Left lobe of liver (tissue), 2 donors: ENCODE measurements around the gene C4orf36. TPM values are rescaled to one million over a fixed set of nuclear protein-coding genes. Genes with fewer than 3 reads are reported as not detected.
"Not testable (repeated sequence)": the region's sequence is repeated elsewhere in the genome, so short reads cannot be mapped to it uniquely, and the experiment has no call there.

Experiments used
- ATAC-seq: fragments of 200-7000 bp; cut with Tn5 transposase; one replicate; pipeline ENCODE4 v1.9.1; 2020; ENCODE audit warnings: mild to moderate bottlenecking, moderate library complexity
- DNase-seq: peaks from one replicate; pipeline ENCODE4 v3.0.0-alpha.2; 2020; ENCODE audit warnings: low spot score
- total RNA-seq: library from RNA; stranded (reverse); gene quantifications from one replicate; pipeline ENCODE4 v1.2.1, GENCODE V29; 2021
- donor health status: DM: no; HTN: no; CAD: no; lungs with moderate emphysema.
- donor health status: DM: no; HTN: yes; CAD: no.

C4orf36 gene
- total RNA-seq, 1 donor from 2014 or later = not detected

DNA sequence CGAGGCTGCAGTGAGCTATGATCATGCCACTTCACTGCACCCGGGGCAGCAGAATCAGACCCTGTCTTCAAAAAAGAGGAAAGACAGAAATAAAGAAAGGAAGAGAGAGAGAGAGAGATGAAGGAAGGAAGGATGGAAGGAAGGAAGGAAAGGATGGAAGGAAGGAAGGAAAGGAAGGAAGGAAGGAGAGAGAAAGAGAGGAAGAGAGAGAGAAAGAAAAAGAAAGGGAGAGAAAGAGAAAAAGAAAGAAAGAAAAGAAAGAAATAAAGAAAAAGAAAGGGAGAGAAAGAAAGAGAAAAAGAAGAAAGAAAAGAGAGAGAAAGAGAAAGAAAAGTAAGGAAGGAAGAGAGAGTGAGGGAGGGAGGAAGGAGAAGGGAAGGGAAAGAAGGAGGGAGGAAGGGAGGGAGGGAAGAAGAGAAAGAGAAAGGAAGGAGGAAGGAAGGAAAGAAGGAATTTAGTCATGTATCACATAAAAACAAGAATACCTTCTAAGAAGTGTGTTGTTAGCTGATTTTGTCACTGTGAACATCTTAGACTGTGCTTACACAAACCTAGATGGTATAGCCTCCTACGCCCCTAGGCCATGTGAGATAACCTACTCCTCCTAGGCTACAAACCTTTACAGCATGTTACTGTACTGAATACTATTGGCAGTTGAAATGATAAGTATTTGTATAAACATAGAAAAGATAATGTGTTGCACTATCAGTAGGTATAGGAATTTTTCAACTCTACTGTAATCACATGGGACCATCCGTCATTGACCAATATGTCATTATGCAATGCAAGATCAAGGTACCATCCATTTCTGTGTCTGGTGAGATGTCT, 25.2 kb upstream of the C4orf36 start:
- ATAC-seq (no peak), DNase-seq (no peak)

DNA sequence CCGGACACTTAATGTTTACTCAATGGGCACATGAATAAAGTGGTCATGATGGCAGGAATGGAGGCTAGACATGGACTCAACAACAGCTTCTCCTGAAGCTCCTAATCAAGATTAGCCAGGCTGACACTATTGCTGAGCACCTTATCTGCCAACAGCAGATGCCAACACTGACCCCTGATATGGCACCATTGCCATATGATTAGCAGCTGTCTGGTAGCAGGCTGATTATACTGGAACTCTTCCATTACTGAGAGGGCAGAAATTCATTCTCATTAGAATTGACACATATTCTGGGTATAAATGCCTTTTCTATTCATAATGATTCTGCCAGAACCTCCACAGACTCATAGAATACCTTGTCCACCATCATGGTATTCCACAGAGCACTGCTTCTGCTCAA, 24.2 kb upstream of the C4orf36 start:
- DNase-seq = no peak

DNA sequence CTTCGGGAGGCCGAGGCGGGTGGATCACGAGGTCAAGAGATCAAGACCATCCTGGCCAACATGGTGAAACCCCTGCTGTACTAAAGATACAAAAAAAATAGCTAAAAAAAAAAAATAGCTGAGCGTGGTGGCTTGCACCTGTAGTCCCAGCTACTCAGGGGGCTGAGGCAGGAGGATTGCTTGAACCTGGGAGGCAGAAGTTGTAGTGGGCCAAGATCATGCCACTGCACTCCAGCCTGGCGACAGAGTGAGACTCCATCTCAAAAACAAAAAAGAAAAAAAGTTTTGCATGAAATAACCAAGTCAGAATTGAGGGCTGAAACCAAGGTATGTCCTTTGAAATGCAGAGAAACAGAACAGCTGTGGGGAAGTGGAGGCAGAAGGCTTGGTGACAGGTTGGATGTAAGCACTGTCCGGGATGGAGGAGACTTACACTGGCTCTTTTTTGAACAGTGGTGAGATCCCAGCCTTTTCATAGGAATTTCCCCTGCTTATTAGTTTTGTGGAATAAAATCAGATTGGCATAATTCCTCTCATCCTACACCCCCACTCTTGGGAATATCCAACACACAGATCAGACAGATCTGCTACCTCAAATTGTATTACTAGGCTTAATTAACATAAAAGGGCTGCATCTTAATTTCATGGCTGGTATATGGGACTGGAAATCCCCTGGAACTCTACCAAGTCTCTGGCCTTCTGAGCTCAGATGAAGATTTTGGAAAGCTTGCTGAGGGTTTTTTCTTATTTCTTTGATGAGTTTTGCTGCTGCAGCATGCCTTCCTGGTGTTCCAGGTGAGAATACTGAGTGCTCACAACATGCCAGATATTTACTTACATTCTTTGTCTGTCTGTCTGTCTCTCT, 18.8 kb upstream of the C4orf36 start:
- no peak for ATAC-seq
- DNase-seq = no peak

More for the DNA sequence above, 24.2 kb upstream of the C4orf36 start:
- ATAC-seq = no peak

DNA sequence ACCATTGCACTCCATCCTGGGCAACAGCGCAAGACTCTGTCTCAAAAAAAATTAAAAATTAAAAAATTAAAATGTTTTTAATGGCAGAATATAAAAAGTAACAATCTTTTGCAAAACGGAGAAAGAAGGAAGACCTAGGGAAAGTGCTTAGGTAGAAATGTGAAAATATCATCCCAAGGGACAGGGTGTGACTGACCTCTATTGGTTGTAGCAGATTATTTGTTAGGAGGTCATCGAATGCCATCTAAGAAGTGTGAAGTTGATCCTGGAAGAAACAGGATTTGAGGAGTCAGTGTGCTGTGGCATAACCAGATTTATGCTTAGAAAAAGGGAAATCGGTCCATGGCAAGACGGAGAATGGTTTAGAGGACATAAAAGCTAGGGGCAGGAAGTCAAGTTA, 18.1 kb upstream of the C4orf36 start:
- no peak for ATAC-seq
- DNase-seq = no peak

DNA sequence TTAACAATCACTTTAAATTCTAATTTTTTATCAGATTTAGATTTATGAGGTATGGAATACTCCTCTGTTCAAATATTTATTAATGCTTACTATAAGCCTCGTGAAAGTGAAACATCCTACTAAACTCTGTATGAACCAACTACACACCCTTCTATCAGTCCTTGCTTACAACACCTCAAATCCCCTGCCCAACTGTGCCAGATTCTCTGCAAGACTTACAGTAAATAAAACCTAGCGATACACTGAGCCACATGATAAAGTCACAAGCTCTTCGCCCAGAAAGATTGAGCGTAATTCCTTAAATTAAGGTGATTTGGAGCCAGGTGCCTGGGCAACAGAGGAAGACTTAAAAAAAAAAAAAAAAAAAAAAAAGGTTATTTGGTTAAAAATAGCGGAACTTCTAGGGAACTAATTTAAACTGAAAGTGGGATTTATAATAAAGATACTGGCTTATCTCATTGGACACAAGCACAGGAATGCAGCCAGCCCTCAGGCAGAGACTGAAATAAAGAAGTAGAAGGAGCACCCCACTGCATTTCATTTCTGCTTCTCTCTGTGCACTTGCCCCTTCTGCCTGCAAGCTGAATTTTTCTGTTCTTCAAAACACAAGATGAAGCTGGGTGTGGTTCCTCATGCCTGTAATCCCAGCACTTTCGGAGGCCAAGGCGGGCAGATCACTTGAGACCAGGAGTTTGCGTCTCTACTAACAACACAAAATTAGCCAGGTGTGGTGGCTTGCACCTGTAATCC, 17.5 kb upstream of the C4orf36 start:
- ATAC-seq = peak; percentile 14
- no peak for DNase-seq

DNA sequence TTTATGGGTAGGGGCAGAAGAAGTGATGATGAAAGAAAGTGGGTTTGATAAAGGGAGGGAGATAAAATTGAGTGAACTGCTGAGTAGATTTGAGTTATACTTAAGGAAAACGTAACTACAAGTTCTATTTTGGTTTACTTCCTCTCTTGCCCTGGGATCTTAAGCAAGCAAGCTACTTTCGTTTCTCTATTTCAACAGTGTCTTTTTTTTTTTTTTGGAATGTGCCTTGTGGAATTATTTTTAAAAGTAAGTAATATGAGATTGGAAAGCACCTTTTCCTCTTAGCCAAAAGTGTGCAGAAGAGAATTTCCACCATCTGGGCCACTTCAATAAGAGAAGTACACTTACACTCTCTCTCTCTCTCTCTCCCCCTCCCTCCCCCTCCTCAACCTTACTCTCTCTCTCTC, 16.0 kb upstream of the C4orf36 start:
- no peak for DNase-seq
- no peak for ATAC-seq

DNA sequence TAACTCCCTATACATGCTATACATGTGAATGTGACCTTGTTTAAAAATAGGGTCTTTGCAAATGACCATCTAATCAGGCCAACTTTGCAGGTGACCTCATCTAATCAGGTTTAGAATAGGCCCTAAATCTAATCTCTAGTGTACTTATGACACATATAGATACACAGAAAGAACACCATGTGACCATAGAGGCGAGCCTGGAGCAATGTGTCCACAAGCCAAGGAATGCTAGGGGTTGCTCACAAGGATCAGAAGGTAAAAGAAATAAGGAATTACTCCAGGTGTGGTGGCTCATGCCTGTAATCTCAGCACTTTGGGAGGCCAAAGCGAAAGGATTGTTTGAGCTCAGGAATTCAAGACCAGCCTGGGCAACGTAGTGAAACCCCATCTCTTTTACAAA, 9.6 kb upstream of the C4orf36 start:
- no peak for DNase-seq
- no peak for ATAC-seq

DNA sequence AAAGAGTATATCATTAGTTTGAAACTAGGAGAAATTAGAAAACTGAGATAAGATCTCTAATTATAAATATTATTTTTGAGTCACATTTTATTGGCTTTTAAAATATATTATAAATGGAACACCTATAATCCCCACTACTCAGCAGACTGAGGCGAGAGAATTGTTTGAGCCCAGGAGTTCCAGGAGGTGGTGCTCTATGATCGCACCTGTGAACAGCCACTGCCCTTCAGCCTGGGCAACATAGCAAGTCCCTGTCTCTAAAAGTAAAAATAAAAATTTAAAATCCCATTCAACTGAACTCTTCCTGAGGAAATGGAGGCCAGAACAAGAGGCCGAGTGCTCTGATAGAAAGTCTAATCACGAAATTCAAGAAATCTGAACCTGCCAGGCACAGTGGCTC, 6.3 kb upstream of the C4orf36 start:
- DNase-seq (no peak), ATAC-seq (peak; percentile 79)

DNA sequence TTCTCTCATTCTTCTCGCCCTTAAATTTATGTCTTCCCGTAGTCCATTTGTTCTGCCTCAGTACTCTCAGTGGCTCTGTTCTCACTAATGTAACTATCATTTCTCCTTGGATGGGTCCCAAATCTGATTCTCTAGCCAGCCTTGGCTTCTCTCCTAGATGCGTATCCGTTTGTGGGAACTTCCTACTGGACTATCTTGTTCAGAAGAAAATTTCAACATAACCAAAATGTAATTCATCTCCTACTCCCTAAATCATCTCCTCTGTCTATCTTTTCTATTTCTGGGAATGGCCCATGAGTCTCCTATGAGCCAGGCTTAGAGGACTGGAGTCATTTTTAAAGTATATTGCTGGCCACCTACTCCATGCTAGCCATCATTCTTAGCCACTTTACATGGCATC, 4.4 kb upstream of the C4orf36 start:
- ATAC-seq (no peak), DNase-seq (no peak)

DNA sequence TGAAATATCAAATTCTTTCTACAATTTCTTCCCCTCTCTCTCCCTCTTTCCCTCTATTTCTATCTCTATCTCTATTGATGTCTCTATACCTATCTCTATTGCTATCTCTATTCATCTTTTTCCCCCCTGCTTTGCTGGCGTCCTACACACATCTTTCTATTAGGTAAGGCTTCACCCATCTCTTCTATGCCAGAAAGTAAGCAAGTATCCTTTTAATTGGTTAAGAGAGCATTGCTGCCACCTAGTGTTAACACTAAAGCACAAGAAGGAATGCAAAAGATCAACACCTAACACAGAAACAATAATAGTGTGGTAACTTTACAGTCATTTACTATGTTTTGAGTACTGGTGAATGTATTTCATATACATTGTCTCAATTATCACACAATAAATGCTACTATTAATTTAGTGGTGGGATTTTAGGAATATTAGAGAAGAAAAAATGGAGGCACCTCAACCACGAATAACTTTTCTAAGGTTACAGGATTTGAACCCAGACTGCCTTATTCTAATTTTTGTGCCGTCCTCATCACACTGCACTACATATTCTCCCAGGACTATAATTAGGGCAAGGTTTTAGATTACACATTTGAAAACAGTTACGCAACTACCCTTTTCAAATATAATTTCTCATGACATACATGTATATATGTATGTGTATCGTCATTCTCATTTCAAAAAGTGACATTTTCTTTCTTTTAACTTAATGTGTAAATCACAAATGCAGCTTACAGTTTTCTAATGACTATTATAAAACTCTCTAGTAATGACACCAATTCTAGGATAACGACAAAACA, 3.7 kb upstream of the C4orf36 start:
- no peak for DNase-seq
- ATAC-seq = peak; percentile 53

DNA sequence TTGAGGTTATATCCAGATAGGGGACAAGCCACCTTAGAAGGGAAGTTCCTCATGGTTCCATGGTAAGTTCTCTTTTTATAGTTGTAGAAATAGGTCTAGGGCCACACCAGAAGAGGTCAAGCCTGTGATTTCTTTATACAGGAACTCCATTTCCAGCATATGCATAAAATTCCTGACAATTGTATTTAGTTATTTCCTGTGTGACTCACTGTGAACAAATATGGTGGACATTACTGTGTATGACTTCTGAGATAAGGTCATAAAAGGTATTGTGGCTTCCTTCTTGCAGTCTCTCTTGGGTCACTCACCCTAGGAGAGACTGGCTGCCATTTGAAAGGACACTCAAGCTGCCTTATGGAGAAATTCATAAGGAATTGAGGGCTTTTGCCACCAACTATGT, 2.2 kb upstream of the C4orf36 start:
- ATAC-seq (no peak), DNase-seq (no peak)

DNA sequence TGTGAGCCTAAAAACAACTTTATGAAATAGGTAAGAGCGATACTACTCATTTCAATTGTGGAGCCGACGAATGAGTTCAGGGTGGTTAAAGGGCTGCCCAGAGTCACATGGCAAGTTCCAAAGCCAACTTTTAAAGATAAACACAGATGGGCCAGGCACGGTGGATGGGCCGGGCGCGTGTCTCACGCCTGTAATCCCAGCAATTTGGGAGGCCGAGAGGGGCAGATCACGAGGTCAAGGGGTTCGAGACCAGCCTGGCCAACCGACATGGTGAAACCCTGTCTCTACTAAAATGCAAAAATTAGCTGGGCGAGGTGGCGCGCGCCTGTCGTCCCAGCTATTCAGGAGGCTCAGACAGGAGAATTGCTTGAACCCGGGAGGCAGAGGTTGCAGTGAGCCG, 914 bp upstream of the C4orf36 start:
- ATAC-seq = peak; percentile 14
- no peak for DNase-seq

DNA sequence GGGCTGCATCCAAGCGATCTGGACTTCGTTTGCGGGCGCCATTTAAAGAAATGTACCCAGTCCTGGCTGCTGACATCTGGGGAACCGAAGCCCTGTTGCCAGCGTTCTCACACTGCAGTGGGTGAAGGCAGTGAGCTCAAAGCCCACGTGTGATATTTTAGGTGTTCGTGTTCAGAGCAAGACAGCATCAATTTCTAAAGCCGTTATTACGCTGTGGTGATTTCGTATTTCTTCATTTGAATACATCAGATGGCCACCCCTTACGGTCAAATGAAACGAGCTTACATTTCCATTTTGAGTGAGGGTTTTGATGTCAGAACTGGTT, 376 bp upstream of the C4orf36 start:
- DNase-seq (no peak), ATAC-seq (no peak)

DNA sequence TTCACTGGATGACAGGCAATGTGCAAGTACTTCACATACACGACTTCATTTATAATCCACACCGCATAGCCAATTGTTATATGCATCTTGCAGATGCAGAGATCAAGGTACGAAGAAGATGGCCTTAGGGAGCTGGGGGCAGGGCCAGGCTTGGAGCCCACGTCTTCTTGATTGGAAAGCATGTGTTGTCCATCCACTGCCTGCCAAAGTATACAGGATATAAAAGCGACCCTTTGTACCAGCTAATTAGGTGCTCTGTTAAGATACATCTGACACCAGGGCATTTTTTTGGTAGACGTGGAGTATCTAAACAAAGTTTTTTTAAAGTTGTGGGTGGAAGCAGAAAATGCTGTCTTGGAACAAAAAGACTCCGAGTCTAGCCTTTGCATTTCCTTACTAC, 1.4 kb downstream of the C4orf36 start:
- ATAC-seq (no peak), DNase-seq (no peak)

DNA sequence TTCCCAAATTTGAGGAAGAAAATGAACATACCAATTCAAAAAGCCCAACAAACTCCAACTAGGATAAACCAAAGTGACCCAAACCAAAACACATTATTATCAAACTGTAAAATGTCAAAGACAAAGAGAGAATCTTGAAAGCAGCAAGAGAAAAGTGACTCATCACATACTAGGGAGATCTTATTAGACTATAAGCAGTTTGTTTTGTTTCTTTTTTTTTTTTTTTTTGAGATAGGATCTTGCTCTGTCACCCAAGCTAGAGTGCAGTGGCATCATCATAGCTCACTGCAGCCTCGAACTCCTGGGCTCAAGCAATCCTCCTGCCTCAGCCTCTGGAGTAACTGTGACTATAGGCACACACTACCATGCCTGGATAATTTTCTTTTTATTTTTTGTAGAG, 12.6 kb downstream of the C4orf36 start:
- no peak for ATAC-seq

DNA sequence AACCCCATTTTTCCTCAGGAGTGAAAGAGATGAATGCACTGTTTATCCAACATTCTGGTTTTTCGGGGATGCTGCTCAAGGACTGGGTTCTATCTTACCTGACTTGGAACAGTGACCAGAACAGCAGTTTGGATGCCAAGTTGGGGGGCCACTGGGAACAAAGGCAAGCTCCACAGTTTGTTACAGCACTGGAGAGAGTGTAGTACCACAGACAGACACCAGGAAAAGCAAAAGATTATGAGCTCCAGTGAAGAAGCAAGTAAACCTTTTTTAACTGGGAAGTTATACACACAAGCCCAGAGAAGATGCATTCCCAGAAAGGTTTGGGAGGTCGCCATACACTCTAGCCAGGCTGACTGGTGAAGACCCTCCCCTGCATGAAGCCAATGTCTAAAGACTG, 13.6 kb downstream of the C4orf36 start:
- no peak for ATAC-seq

More for the DNA sequence above, 12.6 kb downstream of the C4orf36 start:
- DNase-seq = no peak

DNA sequence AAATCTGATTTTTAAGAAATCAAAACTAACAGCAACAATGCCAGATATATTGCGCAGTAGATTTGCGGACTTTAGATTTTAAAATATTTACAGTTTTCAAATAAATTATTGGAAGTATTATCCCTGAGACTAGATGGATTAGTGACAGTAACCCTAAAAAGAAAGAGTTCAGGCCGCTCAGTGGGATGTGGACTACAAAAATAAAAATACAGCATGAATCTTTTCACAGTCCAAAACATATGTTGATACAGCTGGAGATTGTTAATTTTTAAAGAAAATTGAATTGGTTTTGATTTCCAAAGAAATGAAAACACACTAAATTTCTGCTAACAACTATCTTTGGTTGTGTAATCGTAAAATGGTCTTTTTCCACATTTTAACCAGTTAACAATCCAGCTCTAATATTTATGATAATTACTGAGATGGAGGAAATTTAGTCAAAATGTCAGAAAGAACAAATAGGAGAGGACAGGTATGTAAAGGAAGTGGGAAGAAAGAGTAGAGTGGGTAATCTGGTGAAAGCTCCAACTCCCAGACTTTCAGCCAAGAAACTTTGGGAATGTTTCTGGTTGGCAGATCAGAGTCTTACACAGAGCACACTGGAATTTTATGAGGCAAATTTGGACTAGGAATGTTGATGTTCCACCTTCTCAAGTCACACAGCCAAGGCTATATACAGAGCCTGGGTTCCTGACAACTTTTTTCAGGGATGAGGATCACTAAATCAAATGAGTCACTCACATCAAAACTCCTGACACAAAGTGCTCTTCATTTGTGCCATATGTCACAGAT, 15.1 kb downstream of the C4orf36 start:
- ATAC-seq (no peak), DNase-seq (no peak)

More for the DNA sequence above, 13.6 kb downstream of the C4orf36 start:
- DNase-seq = no peak

DNA sequence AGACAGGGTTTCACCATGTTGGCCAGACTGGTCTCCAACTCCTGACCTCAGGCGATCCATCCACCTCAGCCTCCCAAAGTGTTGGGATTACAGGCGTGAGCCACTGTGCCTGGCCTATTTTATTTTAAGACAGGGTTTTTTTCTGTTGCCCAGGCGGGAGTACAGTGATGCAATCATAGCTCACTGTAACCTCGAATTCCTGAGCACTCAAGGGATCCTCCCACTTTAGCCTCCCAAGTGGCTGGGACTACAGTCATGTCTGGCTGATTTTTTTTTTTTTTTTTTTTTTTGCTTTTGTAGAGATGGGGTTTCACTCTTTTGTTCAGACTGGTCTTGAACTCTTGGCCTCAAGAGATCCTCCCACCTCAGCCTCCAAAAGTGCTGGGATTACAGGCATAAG, 16.8 kb downstream of the C4orf36 start:
- DNase-seq, ATAC-seq: not testable (repeated sequence)

DNA sequence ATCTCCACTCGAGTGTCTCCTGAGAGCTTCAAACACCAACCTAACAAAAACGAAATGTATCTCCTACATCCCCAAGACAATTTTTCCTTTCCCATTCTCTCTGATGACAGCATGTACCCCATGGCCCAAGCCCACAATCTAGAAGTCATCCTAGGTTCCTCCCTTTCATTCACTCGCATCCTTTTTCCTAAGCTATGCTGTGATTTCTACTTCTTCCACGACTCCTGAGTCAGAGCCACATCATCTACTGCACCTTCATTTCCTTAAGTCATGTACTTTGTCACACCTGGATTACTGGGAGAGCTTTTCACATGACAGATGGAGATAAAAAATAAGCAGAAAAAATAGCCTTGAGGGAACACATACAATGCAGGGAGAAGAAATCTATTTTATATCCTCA, 20.1 kb downstream of the C4orf36 start:
- DNase-seq (no peak), ATAC-seq (no peak)
